Measurements from ENCODE around the gene COCH.
A peak's percentile ranks its signal among the peaks of the same experiment; 100 is the strongest.
"Not testable (repeated sequence)": the region's sequence is repeated elsewhere in the genome, so short reads cannot be mapped to it uniquely, and the experiment has no call there.

Gene COCH

GRCh38 chr14:30908826-30909225, 34.5 kb downstream of the COCH start:
- FAIRE-seq (no peak), DNase-seq (ENCODE audit: insufficient read length, low spot score) (no peak)
- no peak for TF ChIP-seq SPI1 (IDR thresholded peaks at IDR 0.05; ENCODE audit: low read depth, low read length)
- TF ChIP-seq POLR2AphosphoS5 (IDR thresholded peaks at IDR 0.05; ENCODE audit: low read depth, low read length) = no peak
- TF ChIP-seq PAX5 (IDR thresholded peaks at IDR 0.05; ENCODE audit: insufficient read depth, low read length, severe bottlenecking) = no peak
- TF ChIP-seq TAF1 (IDR thresholded peaks at IDR 0.05; ENCODE audit: low read depth, low read length) = no peak
- no peak for TF ChIP-seq POU2F2 (IDR thresholded peaks at IDR 0.05; ENCODE audit: low read depth, low read length)
- TF ChIP-seq POLR2A (IDR thresholded peaks at IDR 0.05; ENCODE audit: low read depth, low read length) = no peak

GRCh38 chr14:30914812-30915211, 40.5 kb downstream of the COCH start:
- FAIRE-seq = no peak
- TF ChIP-seq TAF1 (IDR thresholded peaks at IDR 0.05; ENCODE audit: low read depth, low read length) (no peak), POLR2A (IDR thresholded peaks at IDR 0.05; ENCODE audit: low read depth, low read length) (no peak), POU2F2 (IDR thresholded peaks at IDR 0.05; ENCODE audit: low read depth, low read length) (no peak), PAX5 (IDR thresholded peaks at IDR 0.05; ENCODE audit: insufficient read depth, low read length, severe bottlenecking) (no peak), SPI1 (IDR thresholded peaks at IDR 0.05; ENCODE audit: low read depth, low read length) (no peak), POLR2AphosphoS5 (IDR thresholded peaks at IDR 0.05; ENCODE audit: low read depth, low read length) (no peak)
- no peak for DNase-seq (ENCODE audit: insufficient read length, low spot score)

- no peak for FAIRE-seq
- DNase-seq (ENCODE audit: insufficient read length, low spot score) = no peak
- no peak for TF ChIP-seq SPI1 (IDR thresholded peaks at IDR 0.05; ENCODE audit: low read depth, low read length)
These were observed 41.2 kb downstream of the COCH start for GRCh38 chr14:30915596-30915995.

GRCh38 chr14:30921305-30921704, 46.9 kb downstream of the COCH start:
- FAIRE-seq (no peak), DNase-seq (ENCODE audit: insufficient read length, low spot score) (no peak)
- TF ChIP-seq TAF1 (IDR thresholded peaks at IDR 0.05; ENCODE audit: low read depth, low read length) (no peak), PAX5 (IDR thresholded peaks at IDR 0.05; ENCODE audit: insufficient read depth, low read length, severe bottlenecking) (no peak)

- DNase-seq (ENCODE audit: insufficient read length, low spot score) = no peak
- FAIRE-seq = no peak
- TF ChIP-seq POU2F2 (IDR thresholded peaks at IDR 0.05; ENCODE audit: low read depth, low read length) (no peak), SPI1 (IDR thresholded peaks at IDR 0.05; ENCODE audit: low read depth, low read length) (no peak), POLR2A (IDR thresholded peaks at IDR 0.05; ENCODE audit: low read depth, low read length) (no peak), TAF1 (IDR thresholded peaks at IDR 0.05; ENCODE audit: low read depth, low read length) (no peak), POLR2AphosphoS5 (IDR thresholded peaks at IDR 0.05; ENCODE audit: low read depth, low read length) (no peak), PAX5 (IDR thresholded peaks at IDR 0.05; ENCODE audit: insufficient read depth, low read length, severe bottlenecking) (no peak)
These were observed 47.4 kb downstream of the COCH start for GRCh38 chr14:30921788-30922187.

- DNase-seq (ENCODE audit: insufficient read length, low spot score) (no peak), FAIRE-seq (no peak)
- TF ChIP-seq SPI1 (IDR thresholded peaks at IDR 0.05; ENCODE audit: low read depth, low read length) = no peak
- TF ChIP-seq POLR2AphosphoS5 (IDR thresholded peaks at IDR 0.05; ENCODE audit: low read depth, low read length) = no peak
- no peak for TF ChIP-seq TAF1 (IDR thresholded peaks at IDR 0.05; ENCODE audit: low read depth, low read length)
- TF ChIP-seq PAX5 (IDR thresholded peaks at IDR 0.05; ENCODE audit: insufficient read depth, low read length, severe bottlenecking) = no peak
- no peak for TF ChIP-seq POU2F2 (IDR thresholded peaks at IDR 0.05; ENCODE audit: low read depth, low read length)
- TF ChIP-seq POLR2A (IDR thresholded peaks at IDR 0.05; ENCODE audit: low read depth, low read length) = no peak
These were observed 50.9 kb downstream of the COCH start for GRCh38 chr14:30925254-30925653.

- TF ChIP-seq POLR2AphosphoS5 (IDR thresholded peaks at IDR 0.05; ENCODE audit: low read depth, low read length) (no peak), SPI1 (IDR thresholded peaks at IDR 0.05; ENCODE audit: low read depth, low read length) (peak; percentile 55)
- FAIRE-seq = no peak
- DNase-seq (ENCODE audit: insufficient read length, low spot score) = no peak
These were observed 54.1 kb downstream of the COCH start for GRCh38 chr14:30928462-30928861.

GRCh38 chr14:30933937-30934336, 59.6 kb downstream of the COCH start:
- not testable (repeated sequence) for FAIRE-seq; DNase-seq (ENCODE audit: insufficient read length, low spot score)

- TF ChIP-seq TAF1 (IDR thresholded peaks at IDR 0.05; ENCODE audit: low read depth, low read length) = no peak
- no peak for TF ChIP-seq POU2F2 (IDR thresholded peaks at IDR 0.05; ENCODE audit: low read depth, low read length)
- no peak for TF ChIP-seq PAX5 (IDR thresholded peaks at IDR 0.05; ENCODE audit: insufficient read depth, low read length, severe bottlenecking)
- no peak for TF ChIP-seq SPI1 (IDR thresholded peaks at IDR 0.05; ENCODE audit: low read depth, low read length)
- no peak for TF ChIP-seq POLR2A (IDR thresholded peaks at IDR 0.05; ENCODE audit: low read depth, low read length)
- no peak for TF ChIP-seq POLR2AphosphoS5 (IDR thresholded peaks at IDR 0.05; ENCODE audit: low read depth, low read length)
- FAIRE-seq (no peak), DNase-seq (ENCODE audit: insufficient read length, low spot score) (no peak)
These were observed 61.1 kb downstream of the COCH start for GRCh38 chr14:30935445-30935844.

- FAIRE-seq (no peak), DNase-seq (ENCODE audit: insufficient read length, low spot score) (no peak)
- TF ChIP-seq POLR2AphosphoS5 (IDR thresholded peaks at IDR 0.05; ENCODE audit: low read depth, low read length) (no peak), PAX5 (IDR thresholded peaks at IDR 0.05; ENCODE audit: insufficient read depth, low read length, severe bottlenecking) (no peak), TAF1 (IDR thresholded peaks at IDR 0.05; ENCODE audit: low read depth, low read length) (no peak), SPI1 (IDR thresholded peaks at IDR 0.05; ENCODE audit: low read depth, low read length) (no peak), POU2F2 (IDR thresholded peaks at IDR 0.05; ENCODE audit: low read depth, low read length) (no peak), POLR2A (IDR thresholded peaks at IDR 0.05; ENCODE audit: low read depth, low read length) (no peak)
These were observed 64.3 kb downstream of the COCH start for GRCh38 chr14:30938617-30939016.

All from GM12891 (cell line).